ENCODE results near the gene ING4. TPM values are rescaled to one million over a fixed set of nuclear protein-coding genes. Genes with fewer than 3 reads are reported as not detected.
A peak's percentile ranks its signal among the peaks of the same experiment; 100 is the strongest.

ING4 gene
- total RNA-seq, 2 donors from 2014 or later, result 27.6 to 28.0 TPM

- no peak for ATAC-seq (replicated peaks in 1 of 2)
- no peak for DNase-seq
- peaks cover 34% of the 10 kb centered on the region for H3K27me3 Mint-ChIP-seq (ENCODE audit: low read depth)
- no peak overlapping the region for H3K27ac Mint-ChIP-seq
- H3K4me3 Mint-ChIP-seq, result no peak overlapping the region
- H3K9me3 Mint-ChIP-seq, result no peaks in the 10 kb centered on the region
- peaks cover 21% of the 10 kb centered on the region for H3K4me1 Mint-ChIP-seq (ENCODE audit: low read depth)
- peaks cover 0 to 7% of the 10 kb centered on the region in 2 donors for H3K36me3 Mint-ChIP-seq (ENCODE audit: insufficient read depth in 2 of 2)
These were observed 34.0 kb upstream of the ING4 start for GRCh38 chr12:6696690-6697583.

DNA sequence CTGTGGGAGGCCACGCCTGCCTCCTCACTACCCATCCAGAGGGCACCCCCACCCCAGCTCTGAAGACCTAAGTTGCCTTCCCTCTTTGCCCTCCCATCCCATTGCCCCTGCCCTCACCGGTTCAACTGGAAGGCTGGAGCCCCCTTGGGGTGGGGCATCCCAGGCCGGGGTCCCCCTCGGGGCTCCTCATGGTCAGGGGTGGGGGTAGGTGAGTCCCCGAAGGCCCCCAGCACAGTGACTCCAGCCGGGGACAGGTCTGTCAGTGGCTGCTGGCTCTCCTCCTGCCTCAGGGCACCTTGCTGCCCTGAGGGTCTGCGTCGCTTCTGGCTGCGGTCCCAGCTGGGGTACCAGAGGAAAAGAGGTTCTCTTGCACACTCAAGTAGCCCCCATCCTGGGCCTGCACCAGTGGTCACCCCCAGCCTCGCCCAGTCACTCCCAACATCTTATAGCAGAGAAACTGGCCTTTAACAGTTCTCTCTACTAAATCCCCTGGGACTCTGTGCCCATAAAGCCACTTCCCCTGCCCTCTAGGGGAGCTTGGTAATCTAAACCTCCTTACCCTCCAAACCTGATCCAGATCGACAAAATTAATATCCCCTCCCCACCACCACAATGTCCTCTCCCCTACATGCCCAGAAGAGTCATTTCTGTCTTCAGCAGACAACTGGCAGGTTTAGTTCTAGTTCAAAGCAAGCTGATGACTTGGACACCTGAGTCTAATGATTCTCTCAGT, 32.6 kb upstream of the ING4 start:
- ATAC-seq (replicated peaks in 1 of 2), result no peak
- Mint-ChIP-seq H3K9me3 (no peaks in the 10 kb centered on the region), H3K4me3 (no peak overlapping the region), H3K27me3 (ENCODE audit: low read depth) (peaks cover 21% of the 10 kb centered on the region), H3K27ac (no peak overlapping the region), H3K4me1 (ENCODE audit: low read depth) (peaks cover 22% of the 10 kb centered on the region), H3K36me3 (ENCODE audit: insufficient read depth in 2 of 2) (peaks cover 0 to 4% of the 10 kb centered on the region in 2 donors)
- DNase-seq, result no peak

DNA sequence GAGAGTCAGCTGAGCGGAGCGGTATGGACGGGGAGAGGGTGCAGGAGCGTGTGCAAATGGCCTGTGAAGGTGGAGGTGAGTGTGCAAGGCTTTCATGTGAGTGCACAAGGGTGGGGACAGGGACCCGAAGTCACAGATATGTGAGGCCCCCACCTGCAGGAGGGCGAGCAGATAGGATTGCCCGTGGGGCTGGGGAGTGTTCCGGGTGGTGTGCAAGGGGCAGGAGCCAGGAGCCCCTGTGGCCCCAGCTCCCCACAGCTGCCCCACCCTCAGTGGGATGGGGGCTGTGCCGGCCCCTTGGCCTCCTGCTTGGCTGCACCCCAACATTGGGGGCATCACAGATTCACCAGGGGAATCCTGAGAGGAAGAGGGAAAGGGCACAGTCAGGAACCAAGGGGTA, 31.8 kb upstream of the ING4 start:
- ATAC-seq (replicated peaks in 1 of 2) (no peak), DNase-seq (no peak)
- H3K4me3 Mint-ChIP-seq, result no peak overlapping the region
- no peaks in the 10 kb centered on the region for H3K9me3 Mint-ChIP-seq
- H3K27ac Mint-ChIP-seq, result no peak overlapping the region
- peaks cover 18% of the 10 kb centered on the region for H3K27me3 Mint-ChIP-seq (ENCODE audit: low read depth)
- H3K4me1 Mint-ChIP-seq (ENCODE audit: low read depth), result peaks cover 25% of the 10 kb centered on the region
- H3K36me3 Mint-ChIP-seq (ENCODE audit: insufficient read depth in 2 of 2), result peaks cover 0 to 3% of the 10 kb centered on the region in 2 donors

DNA sequence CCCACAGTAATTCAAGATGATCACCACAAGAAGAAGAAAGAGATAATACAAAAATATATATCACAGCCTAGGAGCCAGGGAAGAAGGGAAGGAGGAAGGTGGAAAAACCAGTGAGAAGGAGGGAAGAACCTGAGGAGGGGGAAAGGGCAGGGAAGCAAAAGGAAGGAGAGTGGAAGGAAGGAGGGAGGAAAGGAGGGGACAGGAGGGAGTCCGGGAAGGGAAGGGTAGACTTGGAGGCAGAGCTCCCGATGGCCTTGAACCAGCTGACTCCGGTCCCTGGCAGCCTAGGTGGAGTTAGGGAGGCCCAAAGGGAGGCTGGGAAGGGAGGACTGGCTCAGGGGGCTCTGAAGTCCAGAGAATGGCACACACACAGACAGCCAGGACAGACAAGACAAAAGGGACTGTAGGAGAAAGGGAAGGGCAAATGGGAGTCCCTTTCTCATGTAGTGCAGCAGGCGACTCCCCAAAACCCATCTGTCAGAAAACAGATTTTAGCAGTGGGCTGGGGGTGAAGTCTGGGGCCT, 31.0 kb upstream of the ING4 start:
- H3K36me3 Mint-ChIP-seq (ENCODE audit: insufficient read depth in 2 of 2), result no peaks in the 10 kb centered on the region
- H3K27ac Mint-ChIP-seq, result no peak overlapping the region

DNA sequence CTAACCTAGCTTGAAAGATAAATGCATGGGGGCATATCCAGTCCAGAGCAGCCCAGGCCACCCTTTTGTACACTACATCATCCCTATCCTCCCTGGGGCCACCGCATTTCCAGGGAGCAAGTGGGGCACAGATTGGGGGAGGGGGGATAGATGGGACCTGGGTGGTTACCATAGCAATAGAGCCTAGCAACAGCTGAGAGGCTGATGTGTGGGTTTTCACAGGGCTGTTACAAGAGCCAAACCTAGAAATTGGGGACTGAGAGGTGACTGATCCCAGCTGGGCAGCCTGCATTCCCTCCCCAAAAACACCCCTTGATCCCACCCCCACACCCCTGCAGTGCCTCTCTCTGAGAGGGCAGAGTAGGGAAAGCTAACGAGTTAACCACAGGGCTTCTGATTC, 30.0 kb upstream of the ING4 start:
- DNase-seq (no peak), ATAC-seq (replicated peaks in 1 of 2) (no peak)
- H3K4me3 Mint-ChIP-seq, result no peak overlapping the region
- peaks cover 22% of the 10 kb centered on the region for H3K4me1 Mint-ChIP-seq (ENCODE audit: low read depth)
- H3K27me3 Mint-ChIP-seq (ENCODE audit: low read depth), result peaks cover under 1% of the 10 kb centered on the region
- no peaks in the 10 kb centered on the region for H3K9me3 Mint-ChIP-seq
- H3K36me3 Mint-ChIP-seq (ENCODE audit: insufficient read depth in 2 of 2), result no peaks in the 10 kb centered on the region
- no peak overlapping the region for H3K27ac Mint-ChIP-seq

More for the DNA sequence above, 31.0 kb upstream of the ING4 start:
- DNase-seq (no peak), ATAC-seq (replicated peaks in 1 of 2) (no peak)
- Mint-ChIP-seq H3K27me3 (ENCODE audit: low read depth) (peaks cover 10% of the 10 kb centered on the region), H3K4me1 (ENCODE audit: low read depth) (peaks cover 17% of the 10 kb centered on the region), H3K4me3 (no peak overlapping the region), H3K9me3 (no peaks in the 10 kb centered on the region)

DNA sequence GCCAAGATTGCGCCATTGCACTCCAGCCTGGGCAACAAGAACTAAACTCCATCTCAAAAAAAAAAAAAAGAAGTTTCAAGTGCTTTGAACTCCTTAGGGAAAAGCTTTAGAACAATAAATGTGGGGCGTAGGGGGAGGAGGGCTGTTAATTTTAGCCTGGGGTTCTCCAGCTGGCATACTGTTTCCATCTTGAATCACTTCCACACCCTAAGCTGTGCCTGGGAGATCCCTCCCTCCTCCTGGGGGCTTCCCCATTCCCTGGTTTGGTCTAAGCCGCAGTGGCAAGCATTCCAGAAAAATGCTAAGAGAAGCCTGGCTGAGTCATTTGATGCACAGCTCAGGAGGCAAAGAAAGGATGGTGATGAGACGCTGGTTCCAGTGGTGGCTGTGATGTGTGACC, 28.6 kb upstream of the ING4 start:
- peak overlapping the region in 1 of 2 donors; percentile 45 for H3K4me3 Mint-ChIP-seq
- H3K36me3 Mint-ChIP-seq (ENCODE audit: insufficient read depth in 2 of 2), result peaks cover 0 to 6% of the 10 kb centered on the region in 2 donors
- H3K4me1 Mint-ChIP-seq (ENCODE audit: low read depth), result peaks cover 36% of the 10 kb centered on the region
- no peak for DNase-seq
- ATAC-seq (replicated peaks in 1 of 2), result no peak
- H3K27ac Mint-ChIP-seq, result no peak overlapping the region
- no peaks in the 10 kb centered on the region for H3K9me3 Mint-ChIP-seq
- no peaks in the 10 kb centered on the region for H3K27me3 Mint-ChIP-seq (ENCODE audit: low read depth)

DNA sequence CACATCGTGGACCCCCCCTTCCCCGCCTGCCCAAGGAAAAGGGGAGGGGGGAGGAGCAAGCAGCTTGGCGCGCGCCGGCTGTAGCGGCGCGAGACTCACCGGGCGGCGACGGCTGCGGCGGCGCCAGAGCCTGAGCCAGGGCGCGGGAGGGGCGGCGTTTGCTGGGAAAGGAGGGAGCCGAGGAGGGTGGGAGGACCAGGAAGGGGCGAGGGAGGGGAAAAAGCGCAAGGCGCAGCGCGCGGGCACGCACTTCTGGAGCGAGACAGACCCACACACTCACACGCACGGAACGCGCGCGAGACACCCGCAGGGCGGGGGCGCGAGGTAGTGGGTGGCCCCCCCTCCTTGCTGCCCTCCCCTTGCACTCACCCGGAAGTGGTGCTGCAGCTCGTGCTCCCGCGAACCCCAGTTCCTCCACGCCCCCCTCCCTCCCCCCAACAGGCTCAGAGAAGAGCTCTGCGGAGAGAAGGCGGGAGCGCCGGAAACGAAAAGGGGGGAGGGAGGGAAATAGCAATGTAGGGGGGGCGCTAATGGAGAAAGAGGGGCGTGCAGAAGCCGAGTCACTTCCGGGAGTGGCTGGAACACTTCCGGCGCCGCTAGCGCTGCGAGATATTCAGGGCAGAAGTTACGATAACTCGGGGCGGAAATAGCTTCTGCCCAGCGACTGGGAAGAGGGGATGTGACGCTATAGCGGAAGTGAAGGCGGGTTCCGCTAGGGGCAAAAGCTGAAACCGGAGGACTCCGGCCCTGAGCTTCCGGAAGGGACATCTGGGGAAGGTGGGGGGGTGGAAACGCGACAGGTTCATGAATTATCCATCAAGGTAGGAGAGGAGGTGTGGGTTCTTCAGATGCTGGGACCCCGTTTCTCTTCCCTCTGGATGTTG, 26.3 kb upstream of the ING4 start, which contains the start of gene ZNF384:
TSS of gene ZNF384 (minus strand) at position 377 of the 884 bp plus-strand sequence. CDS start 9,855 bp downstream, outside the sequence.
- H3K9me3 Mint-ChIP-seq, result no peaks in the 10 kb centered on the region
- H3K4me3 Mint-ChIP-seq, result peak within 1 kb of the TSS; percentile 78 to 83
- H3K36me3 Mint-ChIP-seq (ENCODE audit: insufficient read depth in 2 of 2), result peaks cover 2 to 12% of the 10 kb centered on the region in 2 donors
- H3K27ac Mint-ChIP-seq, result peak within 1 kb of the TSS; percentile 88
- H3K4me1 Mint-ChIP-seq (ENCODE audit: low read depth), result peaks cover 57% of the 10 kb centered on the region
- ATAC-seq (replicated peaks in 1 of 2) (peak; percentile 88 to 90), DNase-seq (peak; percentile 93 to 96)
- H3K27me3 Mint-ChIP-seq (ENCODE audit: low read depth), result no peaks in the 10 kb centered on the region

DNA sequence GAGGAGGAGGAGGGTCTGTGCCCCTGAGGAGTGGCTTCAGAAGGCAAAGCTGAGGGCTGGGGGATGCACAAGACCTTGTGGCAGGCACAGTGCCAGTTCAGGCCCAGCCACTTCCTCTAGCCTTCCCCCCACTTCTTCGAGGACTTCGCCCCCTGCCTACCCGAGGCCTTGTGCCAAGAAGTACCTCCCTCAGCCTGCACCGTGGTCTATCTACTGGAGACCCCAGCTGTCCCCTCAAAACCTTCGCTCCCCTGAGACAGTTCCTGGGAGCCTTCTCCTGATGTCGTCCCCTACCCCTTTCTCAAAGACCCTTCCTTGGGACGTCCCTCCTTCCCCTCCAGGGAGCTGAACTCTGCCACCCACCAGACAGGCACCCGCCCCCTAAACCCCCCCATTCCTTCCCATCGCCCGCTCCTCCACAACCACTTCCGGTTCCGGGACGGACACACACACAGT, 25.7 kb upstream of the ING4 start:
- Mint-ChIP-seq H3K4me1 (ENCODE audit: low read depth) (peaks cover 61% of the 10 kb centered on the region), H3K4me3 (peak overlapping the region; percentile 78 to 83), H3K27me3 (ENCODE audit: low read depth) (no peaks in the 10 kb centered on the region), H3K9me3 (no peaks in the 10 kb centered on the region), H3K36me3 (ENCODE audit: insufficient read depth in 2 of 2) (peaks cover 2 to 14% of the 10 kb centered on the region in 2 donors), H3K27ac (peak overlapping the region; percentile 88)
- DNase-seq (peak; percentile 52 to 59), ATAC-seq (replicated peaks in 1 of 2) (peak in 1 of 2 donors; percentile 8)

GRCh38 chr12:6685814-6686213, 22.9 kb upstream of the ING4 start:
- Mint-ChIP-seq H3K4me3 (peak overlapping the region in 1 of 2 donors; percentile 83), H3K9me3 (no peaks in the 10 kb centered on the region), H3K36me3 (ENCODE audit: insufficient read depth in 2 of 2) (peaks cover 2 to 20% of the 10 kb centered on the region in 2 donors), H3K27ac (no peak overlapping the region), H3K27me3 (ENCODE audit: low read depth) (no peaks in the 10 kb centered on the region), H3K4me1 (ENCODE audit: low read depth) (peaks cover 61% of the 10 kb centered on the region)
- no peak for ATAC-seq (replicated peaks in 1 of 2)
- DNase-seq, result no peak

DNA sequence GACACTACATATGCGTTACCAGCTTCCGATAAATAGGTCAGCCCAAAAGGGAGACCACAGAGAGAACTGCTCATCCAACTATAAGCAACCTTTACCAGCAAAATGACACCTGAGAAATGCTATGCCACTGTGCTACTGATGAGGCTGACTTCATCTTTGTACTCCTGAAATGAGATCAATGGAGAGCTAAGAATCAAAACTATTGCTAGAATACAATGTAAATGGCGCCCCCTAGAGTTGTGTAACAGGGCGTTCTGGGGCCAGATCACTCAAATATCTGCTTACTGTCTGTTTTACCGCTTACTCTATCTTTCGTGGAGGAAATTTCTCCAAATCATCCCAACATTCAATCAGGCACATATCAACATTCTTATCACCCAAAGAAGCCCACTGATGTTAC, 21.7 kb upstream of the ING4 start:
- no peaks in the 10 kb centered on the region for H3K9me3 Mint-ChIP-seq
- DNase-seq, result peak; percentile 62 to 74
- peak; percentile 10 to 39 for ATAC-seq (replicated peaks in 1 of 2)
- peak overlapping the region in 1 of 2 donors; percentile 63 for H3K4me3 Mint-ChIP-seq
- no peaks in the 10 kb centered on the region for H3K27me3 Mint-ChIP-seq (ENCODE audit: low read depth)
- H3K4me1 Mint-ChIP-seq (ENCODE audit: low read depth), result peaks cover 53% of the 10 kb centered on the region
- H3K36me3 Mint-ChIP-seq (ENCODE audit: insufficient read depth in 2 of 2), result peaks cover 2 to 20% of the 10 kb centered on the region in 2 donors
- H3K27ac Mint-ChIP-seq, result peak overlapping the region; percentile 92

GRCh38 chr12:6676962-6677361, 14.0 kb upstream of the ING4 start:
- Mint-ChIP-seq H3K4me3 (no peak overlapping the region), H3K36me3 (ENCODE audit: insufficient read depth in 2 of 2) (peaks cover 16 to 29% of the 10 kb centered on the region in 2 donors), H3K27me3 (ENCODE audit: low read depth) (no peaks in the 10 kb centered on the region), H3K4me1 (ENCODE audit: low read depth) (no peaks in the 10 kb centered on the region), H3K27ac (no peak overlapping the region), H3K9me3 (no peaks in the 10 kb centered on the region)
- DNase-seq, result no peak
- no peak for ATAC-seq (replicated peaks in 1 of 2)

GRCh38 chr12:6672143-6672542, 9.2 kb upstream of the ING4 start:
- DNase-seq (no peak), ATAC-seq (replicated peaks in 1 of 2) (no peak)
- Mint-ChIP-seq H3K27me3 (ENCODE audit: low read depth) (no peaks in the 10 kb centered on the region), H3K27ac (no peak overlapping the region), H3K36me3 (ENCODE audit: insufficient read depth in 2 of 2) (peaks cover 16 to 52% of the 10 kb centered on the region in 2 donors), H3K4me3 (no peak overlapping the region), H3K9me3 (no peaks in the 10 kb centered on the region), H3K4me1 (ENCODE audit: low read depth) (no peaks in the 10 kb centered on the region)
